Measurements from ENCODE around the gene ZC3H7A. TPM values are rescaled to one million over a fixed set of nuclear protein-coding genes. Genes with fewer than 3 reads are reported as not detected.

The ZC3H7A gene
- total and polyA plus RNA-seq, 2 donors (not counting 1 experiment from before 2014, with no cell fraction given): 48.9 to 52.8 TPM

GRCh38 chr16:11768849-11769248 is 28.2 kb downstream of the ZC3H7A start:
- no peaks in the 10 kb centered on the region for H3K9me3 ChIP-seq (ENCODE audit: control insufficient read depth, insufficient read depth, low read depth, low read length)
- H2AFZ ChIP-seq (ENCODE audit: low read length): no peak overlapping the region
- no peak overlapping the region for H3K27ac ChIP-seq (ENCODE audit: insufficient read depth, low read length)
- H3K4me1 ChIP-seq (ENCODE audit: control insufficient read depth, extremely low read depth, insufficient read depth, low read length): no peaks in the 10 kb centered on the region
- H4K20me1 ChIP-seq (ENCODE audit: control insufficient read depth, extremely low read depth, insufficient read depth, low read length): peaks cover 2% of the 10 kb centered on the region
- DNase-seq (ENCODE audit: low read depth in 2 of 2): no peak
- no peaks in the 10 kb centered on the region for H3K27me3 ChIP-seq (ENCODE audit: control insufficient read depth, insufficient read depth, low read length)
- peaks cover 11% of the 10 kb centered on the region for H3K36me3 ChIP-seq (ENCODE audit: control insufficient read depth, insufficient read depth, low read length)
- H3K4me3 ChIP-seq (replicated peaks in 1 of 4; ENCODE audit: control extremely low read depth in 1 of 4, insufficient read depth in 1 of 4, low read depth in 3 of 4, low read length in 4 of 4): no peak overlapping the region
- H3K4me2 ChIP-seq (ENCODE audit: extremely low read depth, insufficient read depth, low read length): no peak overlapping the region
- TF ChIP-seq CTCF (conservative IDR thresholded peaks at IDR 0.05 in 1 of 2, IDR thresholded peaks at IDR 0.05 in 1 of 2; ENCODE audit: low read depth in 1 of 2, low read length in 2 of 2): no peak
- no peak for TF ChIP-seq EZH2 (IDR thresholded peaks at IDR 0.05; ENCODE audit: low read length, missing control alignments)
- no peaks in the 10 kb centered on the region for H3K79me2 ChIP-seq (ENCODE audit: control insufficient read depth, insufficient read depth, low read length)
- H3K9ac ChIP-seq (ENCODE audit: insufficient read depth, low read length): no peak overlapping the region

GRCh38 chr16:11762431-11762830 is 34.6 kb downstream of the ZC3H7A start:
- Histone ChIP-seq H4K20me1 (ENCODE audit: control insufficient read depth, extremely low read depth, insufficient read depth, low read length) (peaks cover 2% of the 10 kb centered on the region), H3K27ac (ENCODE audit: insufficient read depth, low read length) (no peak overlapping the region), H3K4me1 (ENCODE audit: control insufficient read depth, extremely low read depth, insufficient read depth, low read length) (peaks cover 8% of the 10 kb centered on the region), H2AFZ (ENCODE audit: low read length) (no peak overlapping the region), H3K4me3 (replicated peaks in 1 of 4; ENCODE audit: control extremely low read depth in 1 of 4, insufficient read depth in 1 of 4, low read depth in 3 of 4, low read length in 4 of 4) (no peak overlapping the region), H3K27me3 (ENCODE audit: control insufficient read depth, insufficient read depth, low read length) (no peaks in the 10 kb centered on the region), H3K4me2 (ENCODE audit: extremely low read depth, insufficient read depth, low read length) (no peak overlapping the region), H3K79me2 (ENCODE audit: control insufficient read depth, insufficient read depth, low read length) (no peaks in the 10 kb centered on the region), H3K36me3 (ENCODE audit: control insufficient read depth, insufficient read depth, low read length) (peaks cover 16% of the 10 kb centered on the region), H3K9ac (ENCODE audit: insufficient read depth, low read length) (no peak overlapping the region), H3K9me3 (ENCODE audit: control insufficient read depth, insufficient read depth, low read depth, low read length) (no peaks in the 10 kb centered on the region)
- DNase-seq (ENCODE audit: low read depth in 2 of 2): no peak
- TF ChIP-seq CTCF (conservative IDR thresholded peaks at IDR 0.05 in 1 of 2, IDR thresholded peaks at IDR 0.05 in 1 of 2; ENCODE audit: low read depth in 1 of 2, low read length in 2 of 2) (no peak), EZH2 (IDR thresholded peaks at IDR 0.05; ENCODE audit: low read length, missing control alignments) (no peak)

GRCh38 chr16:11759997-11760396 is 37.1 kb downstream of the ZC3H7A start:
- H3K36me3 ChIP-seq (ENCODE audit: control insufficient read depth, insufficient read depth, low read length): peaks cover 23% of the 10 kb centered on the region
- TF ChIP-seq CTCF (conservative IDR thresholded peaks at IDR 0.05 in 1 of 2, IDR thresholded peaks at IDR 0.05 in 1 of 2; ENCODE audit: low read depth in 1 of 2, low read length in 2 of 2): no peak
- no peak for TF ChIP-seq EZH2 (IDR thresholded peaks at IDR 0.05; ENCODE audit: low read length, missing control alignments)
- DNase-seq (ENCODE audit: low read depth in 2 of 2): no peak
- H3K9me3 ChIP-seq (ENCODE audit: control insufficient read depth, insufficient read depth, low read depth, low read length): no peaks in the 10 kb centered on the region
- no peak overlapping the region for H3K27ac ChIP-seq (ENCODE audit: insufficient read depth, low read length)
- no peak overlapping the region for H3K9ac ChIP-seq (ENCODE audit: insufficient read depth, low read length)
- H3K79me2 ChIP-seq (ENCODE audit: control insufficient read depth, insufficient read depth, low read length): no peaks in the 10 kb centered on the region
- no peak overlapping the region for H3K4me2 ChIP-seq (ENCODE audit: extremely low read depth, insufficient read depth, low read length)
- no peak overlapping the region for H3K4me3 ChIP-seq (replicated peaks in 1 of 4; ENCODE audit: control extremely low read depth in 1 of 4, insufficient read depth in 1 of 4, low read depth in 3 of 4, low read length in 4 of 4)
- H2AFZ ChIP-seq (ENCODE audit: low read length): no peak overlapping the region
- H4K20me1 ChIP-seq (ENCODE audit: control insufficient read depth, extremely low read depth, insufficient read depth, low read length): peaks cover 2% of the 10 kb centered on the region
- H3K27me3 ChIP-seq (ENCODE audit: control insufficient read depth, insufficient read depth, low read length): no peaks in the 10 kb centered on the region
- peaks cover 8% of the 10 kb centered on the region for H3K4me1 ChIP-seq (ENCODE audit: control insufficient read depth, extremely low read depth, insufficient read depth, low read length)
